GM12892 (cell line): ENCODE results near the gene SNX15.

Experiments
- POLR2AphosphoS5 ChIP-seq: IDR thresholded peaks from 2 replicates; pipeline ENCODE4 v1.6.1; 2011; ENCODE audit warnings: low read depth, low read length, control low read depth
- TAF1 ChIP-seq: IDR thresholded peaks from 2 replicates; pipeline ENCODE4 v1.6.1; 2011; ENCODE audit warnings: low read depth, mild to moderate bottlenecking, control low read depth, low read length, borderline replicate concordance

DNA sequence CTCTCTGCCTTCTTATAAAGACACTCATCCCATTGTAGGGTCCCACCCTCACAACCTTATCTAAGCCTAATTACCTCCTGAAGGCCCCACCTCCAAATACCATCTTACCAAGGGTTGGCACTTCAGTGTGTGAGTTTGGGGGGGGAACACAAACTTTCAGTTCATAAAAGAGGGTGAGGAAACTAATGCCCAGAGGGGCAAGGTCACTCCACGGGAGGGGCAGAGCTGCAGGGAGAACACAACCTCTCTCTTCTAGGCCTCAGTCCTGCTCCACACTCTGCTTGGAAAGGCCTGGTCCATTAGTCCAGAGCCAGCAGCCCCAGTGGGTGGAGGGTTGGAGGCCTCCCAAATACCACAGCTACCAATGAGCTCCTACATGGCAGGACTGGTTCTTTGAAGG lies 27.8 kb upstream of the SNX15 start:
- no peak for TF ChIP-seq POLR2AphosphoS5
- TF ChIP-seq TAF1 = no peak
